Neural cell (in vitro differentiated cells): Measurements from ENCODE around the gene MDN1. TPM values are rescaled to one million over a fixed set of nuclear protein-coding genes. Genes with fewer than 3 reads are reported as not detected.

Source experiments
- H2AFZ ChIP-seq: fragments of 200-600, 300-800 bp; sonication (generic), shearing (Covaris generic); 2 replicates; pipeline ENCODE4 v1.6.0; 2014; ENCODE audit warnings: low read depth, mild to moderate bottlenecking, antibody characterized with exemption, low read length, moderate library complexity
- H3F3A ChIP-seq: fragments of 200-600 bp; shearing (Covaris generic); 2 replicates; pipeline ENCODE4 v1.6.1; 2016; ENCODE audit warnings: mild to moderate bottlenecking, moderate library complexity, mixed read lengths, antibody characterized with exemption, low read length; ENCODE audit not compliant: insufficient read depth, poor library complexity, severe bottlenecking
- H3K27ac ChIP-seq: fragments of 200-600, 300-800 bp; sonication (generic), shearing (Covaris generic); 2 replicates; pipeline ENCODE4 v1.5.1; 2014; ENCODE audit warnings: mild to moderate bottlenecking, low read length, moderate library complexity
- H3K27me3 ChIP-seq: fragments of 300-800, 200-600 bp; sonication (generic), shearing (Covaris generic); 2 replicates; pipeline ENCODE4 v1.6.0; 2014; ENCODE audit warnings: mild to moderate bottlenecking, low read depth, low read length, moderate library complexity; ENCODE audit not compliant: insufficient read depth
- H3K36me3 ChIP-seq: fragments of 300-800, 200-600 bp; sonication (generic), shearing (Covaris generic); 2 replicates; pipeline ENCODE4 v1.5.1; 2014; ENCODE audit warnings: mild to moderate bottlenecking, antibody characterized with exemption, low read length, moderate library complexity; ENCODE audit not compliant: insufficient read depth
- H3K4me2 ChIP-seq: fragments of 300-800, 200-600 bp; sonication (generic), shearing (Covaris generic); 2 replicates; pipeline ENCODE4 v1.6.0; 2014; ENCODE audit warnings: mild to moderate bottlenecking, low read length
- H3K4me3 ChIP-seq: fragments of 300-800, 200-600 bp; sonication (generic), shearing (Covaris generic); 2 replicates; pipeline ENCODE4 v1.5.1; 2014; ENCODE audit warnings: mild to moderate bottlenecking, low read length, moderate library complexity
- H3K79me2 ChIP-seq: fragments of 200-600 bp; shearing (Covaris generic); replicated peaks from 2 replicates; pipeline ENCODE4 v1.6.0; 2014; ENCODE audit warnings: mild to moderate bottlenecking, low read length, moderate library complexity; ENCODE audit not compliant: insufficient read depth
- H3K9ac ChIP-seq: fragments of 300-800, 200-600 bp; sonication (generic), shearing (Covaris generic); 2 replicates; pipeline ENCODE4 v1.6.1; 2016; ENCODE audit warnings: mild to moderate bottlenecking, low read length, mixed read lengths
- H3K9me2 ChIP-seq: fragments of 200-600 bp; shearing (Covaris generic); 2 replicates; pipeline ENCODE4 v1.6.1; 2016; ENCODE audit warnings: mild to moderate bottlenecking, low read length, mixed read lengths; ENCODE audit not compliant: insufficient read depth
- H3K9me3 ChIP-seq: fragments of 200-600, 300-800 bp; sonication (generic), shearing (Covaris generic); 2 replicates; pipeline ENCODE4 v1.6.1; 2016; ENCODE audit warnings: mild to moderate bottlenecking, mixed run types, low read length, moderate library complexity, mixed read lengths
- H4K20me1 ChIP-seq: fragments of 200-600 bp; shearing (Covaris generic); 2 replicates; pipeline ENCODE4 v1.6.1; 2016; ENCODE audit warnings: mild to moderate bottlenecking, mixed run types; ENCODE audit not compliant: insufficient read depth
- CTCF ChIP-seq: fragments of 450-650 bp; IDR thresholded peaks from 2 replicates; pipeline ENCODE4 v1.5.1; 2014; ENCODE audit warnings: antibody characterized with exemption, mild to moderate bottlenecking, moderate library complexity; ENCODE audit not compliant: poor library complexity, severe bottlenecking
- EP300 ChIP-seq: fragments of 450-650 bp; conservative IDR thresholded peaks from 2 replicates; pipeline ENCODE4 v1.6.1; 2014; ENCODE audit warnings: antibody characterized with exemption, mild to moderate bottlenecking, moderate library complexity; ENCODE audit not compliant: poor library complexity, severe bottlenecking
- EZH2 ChIP-seq: fragments of 200-600, 300-800 bp; shearing (Covaris generic), sonication (generic); IDR thresholded peaks from 2 replicates; pipeline ENCODE4 v1.6.1; 2014; ENCODE audit warnings: antibody characterized with exemption, low read length, borderline replicate concordance, mild to moderate bottlenecking; ENCODE audit not compliant: insufficient read depth, poor library complexity, severe bottlenecking
- MXI1 ChIP-seq: fragments of 450-650 bp; conservative IDR thresholded peaks from 2 replicates; pipeline ENCODE4 v1.6.1; 2014; ENCODE audit warnings: antibody characterized with exemption, mild to moderate bottlenecking; ENCODE audit not compliant: poor library complexity, severe bottlenecking
- POLR2AphosphoS5 ChIP-seq: IDR thresholded peaks from 2 replicates; pipeline ENCODE4 v1.6.1; 2012
- RAD21 ChIP-seq: fragments of 450-650 bp; conservative IDR thresholded peaks from 2 replicates; pipeline ENCODE4 v1.6.1; 2014; ENCODE audit warnings: antibody characterized with exemption, mild to moderate bottlenecking, moderate library complexity
- REST ChIP-seq: IDR thresholded peaks from 2 replicates; pipeline ENCODE4 v1.6.1; 2012; ENCODE audit warnings: borderline replicate concordance
- SMC3 ChIP-seq: fragments of 450-650 bp; conservative IDR thresholded peaks from 2 replicates; pipeline ENCODE4 v1.6.1; 2014; ENCODE audit warnings: antibody characterized with exemption, mild to moderate bottlenecking, moderate library complexity; ENCODE audit not compliant: poor library complexity
- TAF1 ChIP-seq: IDR thresholded peaks from 2 replicates; pipeline ENCODE4 v1.6.1; 2012; ENCODE audit warnings: low read depth
- polyA plus RNA-seq: library from polyadenylated mRNA; depleted of rRNA; stranded (reverse); fragments of >200 nt; gene quantifications from 2 replicates; pipeline ENCODE4 v1.2.3, GENCODE V29; 2014

Gene MDN1
- polyA plus RNA-seq, 1 donor from 2014 or later: 17.8 TPM

- H3K9ac ChIP-seq: no peak overlapping the region
- TF ChIP-seq SMC3 (no peak), POLR2AphosphoS5 (no peak), TAF1 (no peak), RAD21 (no peak), MXI1 (no peak), REST (no peak), EP300 (no peak), CTCF (no peak), EZH2 (no peak)
- H2AFZ ChIP-seq: no peak overlapping the region
- no peak overlapping the region for H3K4me3 ChIP-seq
- H3K27ac ChIP-seq: no peak overlapping the region
- H3K4me2 ChIP-seq: no peak overlapping the region
- no peaks in the 10 kb centered on the region for H3K27me3 ChIP-seq
- H3K9me2 ChIP-seq: no peaks in the 10 kb centered on the region
- H4K20me1 ChIP-seq: no peaks in the 10 kb centered on the region
- H3F3A ChIP-seq: no peaks in the 10 kb centered on the region
- no peaks in the 10 kb centered on the region for H3K79me2 ChIP-seq
- no peaks in the 10 kb centered on the region for H3K9me3 ChIP-seq
- no peaks in the 10 kb centered on the region for H3K36me3 ChIP-seq
Measured at GRCh38 chr6:89775150-89775549, 44.4 kb downstream of the MDN1 start.

GRCh38 chr6:89769572-89769971 is 50.0 kb downstream of the MDN1 start:
- H3K27me3 ChIP-seq: no peaks in the 10 kb centered on the region
- no peak overlapping the region for H3K4me3 ChIP-seq
- H2AFZ ChIP-seq: no peak overlapping the region
- no peak overlapping the region for H3K27ac ChIP-seq
- no peaks in the 10 kb centered on the region for H3K79me2 ChIP-seq
- no peaks in the 10 kb centered on the region for H3K36me3 ChIP-seq
- H3K9me3 ChIP-seq: no peaks in the 10 kb centered on the region
- no peak overlapping the region for H3K9ac ChIP-seq
- H3K4me2 ChIP-seq: no peak overlapping the region
- H3F3A ChIP-seq: no peaks in the 10 kb centered on the region
- no peaks in the 10 kb centered on the region for H3K9me2 ChIP-seq
- TF ChIP-seq REST (no peak), RAD21 (no peak), SMC3 (no peak), EZH2 (no peak), CTCF (no peak), MXI1 (no peak), EP300 (no peak)
- no peaks in the 10 kb centered on the region for H4K20me1 ChIP-seq
